ENCODE data around the gene PRKG1.

PRKG1 gene

GRCh38 chr10:51427758-51428157 is 353.5 kb downstream of the PRKG1 start:
- no peaks in the 10 kb centered on the region for H4K20me1 ChIP-seq (ENCODE audit: insufficient read depth, low read length)
- H3K4me1 ChIP-seq (ENCODE audit: insufficient read depth, low read length) = no peaks in the 10 kb centered on the region
- H3K9ac ChIP-seq (ENCODE audit: low read depth, low read length) = no peak overlapping the region
- H3K27ac ChIP-seq (ENCODE audit: low read length) = no peak overlapping the region
- TF ChIP-seq, protein P1, sequence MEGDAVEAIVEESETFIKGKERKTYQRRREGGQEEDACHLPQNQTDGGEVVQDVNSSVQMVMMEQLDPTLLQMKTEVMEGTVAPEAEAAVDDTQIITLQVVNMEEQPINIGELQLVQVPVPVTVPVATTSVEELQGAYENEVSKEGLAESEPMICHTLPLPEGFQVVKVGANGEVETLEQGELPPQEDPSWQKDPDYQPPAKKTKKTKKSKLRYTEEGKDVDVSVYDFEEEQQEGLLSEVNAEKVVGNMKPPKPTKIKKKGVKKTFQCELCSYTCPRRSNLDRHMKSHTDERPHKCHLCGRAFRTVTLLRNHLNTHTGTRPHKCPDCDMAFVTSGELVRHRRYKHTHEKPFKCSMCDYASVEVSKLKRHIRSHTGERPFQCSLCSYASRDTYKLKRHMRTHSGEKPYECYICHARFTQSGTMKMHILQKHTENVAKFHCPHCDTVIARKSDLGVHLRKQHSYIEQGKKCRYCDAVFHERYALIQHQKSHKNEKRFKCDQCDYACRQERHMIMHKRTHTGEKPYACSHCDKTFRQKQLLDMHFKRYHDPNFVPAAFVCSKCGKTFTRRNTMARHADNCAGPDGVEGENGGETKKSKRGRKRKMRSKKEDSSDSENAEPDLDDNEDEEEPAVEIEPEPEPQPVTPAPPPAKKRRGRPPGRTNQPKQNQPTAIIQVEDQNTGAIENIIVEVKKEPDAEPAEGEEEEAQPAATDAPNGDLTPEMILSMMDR (IDR thresholded peaks at IDR 0.05; ENCODE audit: borderline replicate concordance, extremely low read depth, low read length, poor library complexity, severe bottlenecking) = no peak
- no peak for TF ChIP-seq EZH2 (IDR thresholded peaks at IDR 0.05; ENCODE audit: borderline replicate concordance, low read depth, low read length, severe bottlenecking)
- no peaks in the 10 kb centered on the region for H3K9me3 ChIP-seq (ENCODE audit: insufficient read depth, low read length, severe bottlenecking)
- no peaks in the 10 kb centered on the region for H3K79me2 ChIP-seq (ENCODE audit: insufficient read depth, low read length)
- no peak overlapping the region for H2AFZ ChIP-seq (ENCODE audit: low read depth, low read length)
- H3K27me3 ChIP-seq (ENCODE audit: insufficient read depth, low read length, poor library complexity) = no peaks in the 10 kb centered on the region
- H3K4me2 ChIP-seq (ENCODE audit: insufficient read depth, low read length) = no peak overlapping the region
- ATAC-seq (ENCODE audit: insufficient read depth, low read depth) = no peak
- DNase-seq = no peak
- H3K4me3 ChIP-seq (ENCODE audit: low read depth in 1 of 2, low read length in 2 of 2) = no peak overlapping the region
- no peaks in the 10 kb centered on the region for H3K36me3 ChIP-seq (ENCODE audit: insufficient read depth, low read length)

DNA sequence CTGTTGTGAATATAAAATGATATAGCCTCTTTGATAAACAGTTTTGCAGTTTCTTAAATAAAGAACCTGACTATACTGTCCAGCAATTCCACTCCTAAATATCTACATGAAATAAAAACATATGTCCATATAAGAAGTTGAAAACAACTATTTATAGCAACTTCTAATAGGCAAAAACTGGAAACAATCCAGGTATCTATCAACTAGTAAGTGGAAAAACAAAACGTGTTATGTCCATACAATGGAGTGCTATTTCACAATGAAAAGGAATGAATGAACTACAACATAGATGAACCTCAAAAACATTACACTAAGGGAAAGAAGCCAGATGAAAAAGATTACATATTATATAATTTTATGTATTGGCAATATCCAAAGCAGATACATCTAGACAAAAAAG is 356.2 kb downstream of the PRKG1 start:
- Histone ChIP-seq H3K27me3 (ENCODE audit: insufficient read depth, low read length, poor library complexity) (no peaks in the 10 kb centered on the region), H3K4me3 (ENCODE audit: low read depth in 1 of 2, low read length in 2 of 2) (no peak overlapping the region), H3K4me2 (ENCODE audit: insufficient read depth, low read length) (no peak overlapping the region), H4K20me1 (ENCODE audit: insufficient read depth, low read length) (no peaks in the 10 kb centered on the region), H3K79me2 (ENCODE audit: insufficient read depth, low read length) (no peaks in the 10 kb centered on the region), H3K9ac (ENCODE audit: low read depth, low read length) (no peak overlapping the region), H2AFZ (ENCODE audit: low read depth, low read length) (no peak overlapping the region), H3K27ac (ENCODE audit: low read length) (no peak overlapping the region), H3K36me3 (ENCODE audit: insufficient read depth, low read length) (no peaks in the 10 kb centered on the region), H3K9me3 (ENCODE audit: insufficient read depth, low read length, severe bottlenecking) (no peaks in the 10 kb centered on the region), H3K4me1 (ENCODE audit: insufficient read depth, low read length) (no peaks in the 10 kb centered on the region)
- no peak for TF ChIP-seq EZH2 (IDR thresholded peaks at IDR 0.05; ENCODE audit: borderline replicate concordance, low read depth, low read length, severe bottlenecking)
- TF ChIP-seq, protein P1 (IDR thresholded peaks at IDR 0.05; ENCODE audit: borderline replicate concordance, extremely low read depth, low read length, poor library complexity, severe bottlenecking) = no peak
- no peak for DNase-seq
- no peak for ATAC-seq (ENCODE audit: insufficient read depth, low read depth)

- Histone ChIP-seq H3K27ac (ENCODE audit: low read length) (no peak overlapping the region), H3K79me2 (ENCODE audit: insufficient read depth, low read length) (no peaks in the 10 kb centered on the region), H3K9me3 (ENCODE audit: insufficient read depth, low read length, severe bottlenecking) (no peaks in the 10 kb centered on the region), H2AFZ (ENCODE audit: low read depth, low read length) (no peak overlapping the region), H3K9ac (ENCODE audit: low read depth, low read length) (no peak overlapping the region), H3K36me3 (ENCODE audit: insufficient read depth, low read length) (no peaks in the 10 kb centered on the region), H3K4me2 (ENCODE audit: insufficient read depth, low read length) (no peak overlapping the region), H4K20me1 (ENCODE audit: insufficient read depth, low read length) (no peaks in the 10 kb centered on the region), H3K4me3 (ENCODE audit: low read depth in 1 of 2, low read length in 2 of 2) (no peak overlapping the region), H3K27me3 (ENCODE audit: insufficient read depth, low read length, poor library complexity) (no peaks in the 10 kb centered on the region), H3K4me1 (ENCODE audit: insufficient read depth, low read length) (no peaks in the 10 kb centered on the region)
- DNase-seq (no peak), ATAC-seq (ENCODE audit: insufficient read depth, low read depth) (no peak)
- TF ChIP-seq, protein P1 (IDR thresholded peaks at IDR 0.05; ENCODE audit: borderline replicate concordance, extremely low read depth, low read length, poor library complexity, severe bottlenecking) = no peak
- TF ChIP-seq EZH2 (IDR thresholded peaks at IDR 0.05; ENCODE audit: borderline replicate concordance, low read depth, low read length, severe bottlenecking) = no peak
These were observed 359.7 kb downstream of the PRKG1 start for GRCh38 chr10:51433949-51434475.

- Histone ChIP-seq H3K9me3 (ENCODE audit: insufficient read depth, low read length, severe bottlenecking) (no peaks in the 10 kb centered on the region), H3K27me3 (ENCODE audit: insufficient read depth, low read length, poor library complexity) (no peaks in the 10 kb centered on the region), H4K20me1 (ENCODE audit: insufficient read depth, low read length) (no peaks in the 10 kb centered on the region), H3K36me3 (ENCODE audit: insufficient read depth, low read length) (no peaks in the 10 kb centered on the region), H3K4me1 (ENCODE audit: insufficient read depth, low read length) (no peaks in the 10 kb centered on the region), H3K4me3 (ENCODE audit: low read depth in 1 of 2, low read length in 2 of 2) (no peak overlapping the region), H3K4me2 (ENCODE audit: insufficient read depth, low read length) (no peak overlapping the region), H3K27ac (ENCODE audit: low read length) (no peak overlapping the region), H2AFZ (ENCODE audit: low read depth, low read length) (no peak overlapping the region), H3K9ac (ENCODE audit: low read depth, low read length) (no peak overlapping the region), H3K79me2 (ENCODE audit: insufficient read depth, low read length) (no peaks in the 10 kb centered on the region)
- ATAC-seq (ENCODE audit: insufficient read depth, low read depth) (no peak), DNase-seq (no peak)
- TF ChIP-seq, protein P1 (IDR thresholded peaks at IDR 0.05; ENCODE audit: borderline replicate concordance, extremely low read depth, low read length, poor library complexity, severe bottlenecking) = no peak
- no peak for TF ChIP-seq EZH2 (IDR thresholded peaks at IDR 0.05; ENCODE audit: borderline replicate concordance, low read depth, low read length, severe bottlenecking)
These were observed 362.5 kb downstream of the PRKG1 start for GRCh38 chr10:51436805-51437204.
